Measurements from ENCODE around the gene CCNT1. TPM values are rescaled to one million over a fixed set of nuclear protein-coding genes. Genes with fewer than 3 reads are reported as not detected.
"Not testable (repeated sequence)": the region's sequence is repeated elsewhere in the genome, so short reads cannot be mapped to it uniquely, and the experiment has no call there.

The CCNT1 gene
- total RNA-seq, 1 experiment from 2014 or later = 51.8 TPM

DNA sequence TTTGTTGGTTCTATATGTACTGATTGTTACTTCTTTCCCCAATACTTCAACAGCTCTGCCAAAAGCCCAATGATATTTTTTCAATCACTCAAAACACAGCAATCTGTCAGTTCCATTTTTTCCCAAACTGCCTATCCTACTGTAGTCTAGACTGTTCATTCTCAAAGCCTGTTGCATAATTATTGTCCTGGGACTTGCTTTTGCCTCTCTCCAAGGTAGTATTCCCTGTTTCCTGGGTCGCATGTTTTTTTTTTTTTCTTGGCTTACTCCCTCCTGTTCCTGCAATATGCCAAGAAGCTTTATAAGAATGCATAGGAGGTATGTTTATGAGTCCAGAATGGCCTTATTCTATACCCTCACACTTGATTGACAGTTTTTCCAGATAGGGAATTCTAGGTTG lies 19.9 kb upstream of the CCNT1 start:
- BruUV-seq (replicated peaks) = no TSS peak
- TF ChIP-seq, protein P1, sequence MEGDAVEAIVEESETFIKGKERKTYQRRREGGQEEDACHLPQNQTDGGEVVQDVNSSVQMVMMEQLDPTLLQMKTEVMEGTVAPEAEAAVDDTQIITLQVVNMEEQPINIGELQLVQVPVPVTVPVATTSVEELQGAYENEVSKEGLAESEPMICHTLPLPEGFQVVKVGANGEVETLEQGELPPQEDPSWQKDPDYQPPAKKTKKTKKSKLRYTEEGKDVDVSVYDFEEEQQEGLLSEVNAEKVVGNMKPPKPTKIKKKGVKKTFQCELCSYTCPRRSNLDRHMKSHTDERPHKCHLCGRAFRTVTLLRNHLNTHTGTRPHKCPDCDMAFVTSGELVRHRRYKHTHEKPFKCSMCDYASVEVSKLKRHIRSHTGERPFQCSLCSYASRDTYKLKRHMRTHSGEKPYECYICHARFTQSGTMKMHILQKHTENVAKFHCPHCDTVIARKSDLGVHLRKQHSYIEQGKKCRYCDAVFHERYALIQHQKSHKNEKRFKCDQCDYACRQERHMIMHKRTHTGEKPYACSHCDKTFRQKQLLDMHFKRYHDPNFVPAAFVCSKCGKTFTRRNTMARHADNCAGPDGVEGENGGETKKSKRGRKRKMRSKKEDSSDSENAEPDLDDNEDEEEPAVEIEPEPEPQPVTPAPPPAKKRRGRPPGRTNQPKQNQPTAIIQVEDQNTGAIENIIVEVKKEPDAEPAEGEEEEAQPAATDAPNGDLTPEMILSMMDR (conservative IDR thresholded peaks at IDR 0.05; ENCODE audit: low read depth, low read length) = no peak
- TF ChIP-seq EZH2 (IDR thresholded peaks at IDR 0.05; ENCODE audit: borderline replicate concordance, low read depth, low read length, poor library complexity, severe bottlenecking) = no peak
- Histone ChIP-seq H3K36me3 (ENCODE audit: insufficient read depth, low read length, poor library complexity, severe bottlenecking) (no peaks in the 10 kb centered on the region), H3K4me1 (ENCODE audit: insufficient read depth, low read length, poor library complexity, severe bottlenecking) (no peaks in the 10 kb centered on the region), H3K27ac (ENCODE audit: low read depth, low read length, poor library complexity, severe bottlenecking) (no peak overlapping the region), H3K9me3 (ENCODE audit: low read depth, low read length, poor library complexity, severe bottlenecking) (no peaks in the 10 kb centered on the region), H3K27me3 (replicated peaks; ENCODE audit: insufficient read depth, low read depth, low read length, poor library complexity) (peaks cover 10% of the 10 kb centered on the region), H3K4me3 (ENCODE audit: low read depth, low read length, poor library complexity, severe bottlenecking) (no peak overlapping the region)
- intact Hi-C loops (cut with micrococcal nuclease; ENCODE audit: unreplicated experiment) = no loop called here
- no peak for DNase-seq (ENCODE audit: low spot score)
- ChIA-PET POLR2A (ENCODE audit: low non-redundant PET) (no interaction called here), CTCF (interaction anchor here (0.6 kb wide), 1 partner anchor 17 kb away, joined by 4 read pairs; no protein-coding TSS in a partner anchor)

DNA sequence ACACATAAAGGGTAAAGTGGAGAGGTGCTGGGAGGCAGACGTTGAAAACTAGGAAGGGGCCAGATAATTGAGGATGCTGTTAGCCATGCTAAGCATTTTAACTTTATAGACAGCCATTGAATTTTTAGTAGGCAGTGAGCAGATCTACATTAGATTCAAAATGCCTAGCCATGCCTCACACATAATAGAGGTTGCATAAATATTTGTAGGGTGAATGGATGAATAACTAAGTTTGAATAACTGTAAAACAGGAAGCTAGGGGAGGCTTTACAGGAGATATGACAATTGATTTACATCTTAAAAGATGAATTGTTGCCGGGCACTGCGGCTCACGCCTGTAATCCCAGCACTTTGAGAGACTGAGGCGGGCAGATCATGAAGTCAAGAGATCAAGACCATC lies 12.3 kb upstream of the CCNT1 start:
- TF ChIP-seq, protein P1 (conservative IDR thresholded peaks at IDR 0.05; ENCODE audit: low read depth, low read length) = no peak
- TF ChIP-seq EZH2 (IDR thresholded peaks at IDR 0.05; ENCODE audit: borderline replicate concordance, low read depth, low read length, poor library complexity, severe bottlenecking) = no peak
- Histone ChIP-seq H3K27ac (ENCODE audit: low read depth, low read length, poor library complexity, severe bottlenecking) (no peak overlapping the region), H3K36me3 (ENCODE audit: insufficient read depth, low read length, poor library complexity, severe bottlenecking) (no peaks in the 10 kb centered on the region), H3K4me3 (ENCODE audit: low read depth, low read length, poor library complexity, severe bottlenecking) (no peak overlapping the region), H3K27me3 (replicated peaks; ENCODE audit: insufficient read depth, low read depth, low read length, poor library complexity) (no peaks in the 10 kb centered on the region), H3K9me3 (ENCODE audit: low read depth, low read length, poor library complexity, severe bottlenecking) (no peaks in the 10 kb centered on the region), H3K4me1 (ENCODE audit: insufficient read depth, low read length, poor library complexity, severe bottlenecking) (no peaks in the 10 kb centered on the region)
- no TSS peak for BruUV-seq (replicated peaks)
- ChIA-PET POLR2A (ENCODE audit: low non-redundant PET) (no interaction called here), CTCF (no interaction called here)
- intact Hi-C loops (cut with micrococcal nuclease; ENCODE audit: unreplicated experiment) = no loop called here
- no peak for DNase-seq (ENCODE audit: low spot score)

DNA sequence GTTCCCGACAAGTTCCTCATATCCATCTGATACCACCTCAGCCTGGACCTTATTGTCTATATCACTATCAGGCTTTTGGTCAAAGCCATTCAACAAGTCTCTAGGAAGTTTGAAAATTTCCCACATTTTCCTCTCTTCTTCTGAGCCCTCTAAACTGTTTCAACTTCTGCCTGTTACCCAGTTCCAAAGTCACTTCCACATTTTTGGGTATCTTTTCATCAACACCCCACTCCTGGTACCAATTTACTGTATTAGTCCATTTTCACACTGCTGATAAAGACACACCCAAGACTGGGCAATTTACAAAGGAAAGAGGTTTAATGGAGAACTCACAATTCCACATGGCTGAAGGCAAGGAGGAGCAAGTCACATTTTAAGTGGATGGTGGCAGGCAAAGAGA lies 4.2 kb upstream of the CCNT1 start:
- DNase-seq (ENCODE audit: low spot score); CTCF ChIA-PET; BruUV-seq (replicated peaks); H3K4me3 ChIP-seq (ENCODE audit: low read depth, low read length, poor library complexity, severe bottlenecking); H3K27me3 ChIP-seq (replicated peaks; ENCODE audit: insufficient read depth, low read depth, low read length, poor library complexity); intact Hi-C loops (cut with micrococcal nuclease; ENCODE audit: unreplicated experiment); H3K27ac ChIP-seq (ENCODE audit: low read depth, low read length, poor library complexity, severe bottlenecking); POLR2A ChIA-PET (ENCODE audit: low non-redundant PET); H3K4me1 ChIP-seq (ENCODE audit: insufficient read depth, low read length, poor library complexity, severe bottlenecking); H3K36me3 ChIP-seq (ENCODE audit: insufficient read depth, low read length, poor library complexity, severe bottlenecking); H3K9me3 ChIP-seq (ENCODE audit: low read depth, low read length, poor library complexity, severe bottlenecking): not testable (repeated sequence)

DNA sequence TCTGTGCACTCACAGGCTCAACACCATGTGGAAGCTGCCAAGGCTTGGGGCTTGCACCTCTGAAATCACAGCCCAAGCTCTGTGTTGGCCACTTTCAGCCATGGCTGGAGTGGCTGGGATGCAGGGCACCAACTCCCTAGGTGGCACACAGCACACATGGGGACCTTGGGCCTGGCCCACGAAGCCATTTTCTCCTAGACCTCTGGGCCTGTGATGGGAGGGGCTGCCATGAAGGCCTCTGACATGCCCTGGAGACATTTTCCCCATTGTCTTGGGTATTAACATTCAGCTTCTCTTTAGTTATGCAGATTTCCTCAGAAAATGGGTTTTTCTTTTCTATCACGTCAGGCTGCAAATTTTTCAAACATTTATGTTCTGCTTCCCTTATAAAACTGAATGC lies 3.7 kb upstream of the CCNT1 start:
- H3K9me3 ChIP-seq (ENCODE audit: low read depth, low read length, poor library complexity, severe bottlenecking); intact Hi-C loops (cut with micrococcal nuclease; ENCODE audit: unreplicated experiment); H3K27me3 ChIP-seq (replicated peaks; ENCODE audit: insufficient read depth, low read depth, low read length, poor library complexity); POLR2A ChIA-PET (ENCODE audit: low non-redundant PET); H3K36me3 ChIP-seq (ENCODE audit: insufficient read depth, low read length, poor library complexity, severe bottlenecking); H3K27ac ChIP-seq (ENCODE audit: low read depth, low read length, poor library complexity, severe bottlenecking); H3K4me1 ChIP-seq (ENCODE audit: insufficient read depth, low read length, poor library complexity, severe bottlenecking); H3K4me3 ChIP-seq (ENCODE audit: low read depth, low read length, poor library complexity, severe bottlenecking); BruUV-seq (replicated peaks); CTCF ChIA-PET; DNase-seq (ENCODE audit: low spot score): not testable (repeated sequence)

DNA sequence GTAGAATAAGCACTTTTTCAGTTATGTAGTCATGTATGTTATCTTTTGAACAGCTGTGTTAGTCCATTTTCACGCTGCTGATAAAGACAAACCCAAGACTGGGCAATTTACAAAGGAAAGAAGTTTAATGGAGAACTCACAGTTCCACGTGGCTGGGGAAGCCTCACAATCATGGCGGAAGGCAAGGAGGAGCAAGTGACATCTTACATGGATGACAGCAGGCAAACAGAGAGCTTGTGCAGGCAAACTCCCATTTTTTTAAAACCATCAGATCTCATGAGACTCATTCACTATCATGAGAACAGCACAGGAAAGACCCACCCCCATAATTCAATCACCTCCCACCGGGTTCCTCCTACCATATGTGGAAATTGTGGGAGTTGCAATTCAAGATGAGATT lies 2.5 kb upstream of the CCNT1 start:
- H3K27ac ChIP-seq (ENCODE audit: low read depth, low read length, poor library complexity, severe bottlenecking); POLR2A ChIA-PET (ENCODE audit: low non-redundant PET); H3K27me3 ChIP-seq (replicated peaks; ENCODE audit: insufficient read depth, low read depth, low read length, poor library complexity); DNase-seq (ENCODE audit: low spot score); H3K36me3 ChIP-seq (ENCODE audit: insufficient read depth, low read length, poor library complexity, severe bottlenecking); CTCF ChIA-PET; intact Hi-C loops (cut with micrococcal nuclease; ENCODE audit: unreplicated experiment); H3K4me3 ChIP-seq (ENCODE audit: low read depth, low read length, poor library complexity, severe bottlenecking); H3K9me3 ChIP-seq (ENCODE audit: low read depth, low read length, poor library complexity, severe bottlenecking); BruUV-seq (replicated peaks): not testable (repeated sequence)
- peaks cover 15% of the 10 kb centered on the region for H3K4me1 ChIP-seq (ENCODE audit: insufficient read depth, low read length, poor library complexity, severe bottlenecking)

Data from A673 (cell line).